HG02610 (cell line): ENCODE data around the gene MTF2.
"Not testable (repeated sequence)": the region's sequence is repeated elsewhere in the genome, so short reads cannot be mapped to it uniquely, and the experiment has no call there.

Experiments
- ATAC-seq: cut with Tn5 transposase; IDR thresholded peaks from one replicate; pipeline ENCODE4 v1.9.1; 2021; ENCODE audit warnings: mild to moderate bottlenecking, moderate library complexity; ENCODE audit not compliant: unreplicated experiment

Gene MTF2

GRCh38 chr1:93078986-93079654 is at the start of gene MTF2:
Gene MTF2 (plus strand): TSS chr1:93079283. CDS start chr1:93079527, 244 bp downstream.
- ATAC-seq, result peak; percentile 71

DNA sequence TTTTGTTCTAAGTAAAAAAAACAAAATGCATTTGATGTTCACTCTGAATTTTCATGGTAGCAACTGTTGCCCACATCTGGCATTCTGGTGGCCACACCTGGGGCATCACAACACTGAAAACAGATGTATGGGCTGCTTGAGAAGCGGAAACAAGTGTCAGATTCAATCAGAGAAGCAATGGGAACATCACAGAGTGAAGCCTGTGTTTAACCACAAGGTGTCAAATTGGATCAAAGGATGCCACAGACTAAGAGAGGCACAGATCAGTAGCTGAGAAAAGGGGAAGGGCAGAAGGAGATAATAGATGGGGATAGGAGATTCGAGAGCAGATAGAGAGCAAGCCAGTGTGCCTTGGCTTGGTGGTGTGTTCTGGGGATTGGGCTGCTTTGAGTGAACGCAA is 49.8 kb upstream of the MTF2 start:
- ATAC-seq, result no peak

DNA sequence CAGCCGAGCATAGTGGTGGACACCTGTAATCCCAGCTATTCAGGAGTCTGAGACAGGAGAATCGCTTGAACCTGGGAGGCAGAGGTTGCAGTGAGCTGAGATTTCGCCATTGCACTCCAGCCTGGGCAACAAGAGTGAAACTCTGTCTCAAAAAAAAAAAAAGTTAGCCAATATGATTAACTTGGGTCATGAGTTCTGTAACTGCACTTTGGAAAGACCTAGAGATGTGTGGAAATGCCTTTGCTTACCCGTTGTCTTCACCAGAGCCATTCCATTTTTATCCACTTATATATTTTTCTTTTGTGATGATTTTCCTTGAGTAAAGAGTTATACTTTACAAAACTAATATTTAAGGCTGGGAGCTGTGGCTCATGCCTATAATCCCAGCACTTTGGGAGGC is 48.9 kb upstream of the MTF2 start:
- not testable (repeated sequence) for ATAC-seq

- no peak for ATAC-seq
Observed at GRCh38 chr1:93031711-93032110, 47.4 kb upstream of the MTF2 start.

GRCh38 chr1:93033029-93033428 is 46.1 kb upstream of the MTF2 start:
- ATAC-seq, result peak; percentile 65

- ATAC-seq, result peak; percentile 83
Observed at GRCh38 chr1:93033785-93034184, 45.3 kb upstream of the MTF2 start.

DNA sequence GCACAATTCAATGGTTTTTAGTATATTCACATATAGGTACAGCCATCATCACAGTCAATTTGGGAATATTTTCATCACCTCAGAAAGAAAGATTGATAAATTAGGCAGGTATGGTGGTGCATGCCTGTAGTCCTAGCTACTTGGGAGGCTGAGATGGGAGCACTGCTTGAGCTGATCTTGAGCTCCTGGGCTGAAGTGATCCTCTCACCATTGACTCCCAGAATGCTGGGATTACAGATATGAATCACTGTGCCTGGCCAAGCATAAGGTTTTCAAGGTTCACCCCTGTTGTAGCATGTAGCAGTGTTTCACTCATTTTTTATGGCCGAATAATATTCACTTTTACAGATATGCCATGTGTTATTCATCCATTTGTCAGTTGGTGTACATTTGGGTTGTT is 44.7 kb upstream of the MTF2 start:
- ATAC-seq, result no peak

- ATAC-seq, result no peak
Observed at GRCh38 chr1:93036672-93037071, 42.4 kb upstream of the MTF2 start.

DNA sequence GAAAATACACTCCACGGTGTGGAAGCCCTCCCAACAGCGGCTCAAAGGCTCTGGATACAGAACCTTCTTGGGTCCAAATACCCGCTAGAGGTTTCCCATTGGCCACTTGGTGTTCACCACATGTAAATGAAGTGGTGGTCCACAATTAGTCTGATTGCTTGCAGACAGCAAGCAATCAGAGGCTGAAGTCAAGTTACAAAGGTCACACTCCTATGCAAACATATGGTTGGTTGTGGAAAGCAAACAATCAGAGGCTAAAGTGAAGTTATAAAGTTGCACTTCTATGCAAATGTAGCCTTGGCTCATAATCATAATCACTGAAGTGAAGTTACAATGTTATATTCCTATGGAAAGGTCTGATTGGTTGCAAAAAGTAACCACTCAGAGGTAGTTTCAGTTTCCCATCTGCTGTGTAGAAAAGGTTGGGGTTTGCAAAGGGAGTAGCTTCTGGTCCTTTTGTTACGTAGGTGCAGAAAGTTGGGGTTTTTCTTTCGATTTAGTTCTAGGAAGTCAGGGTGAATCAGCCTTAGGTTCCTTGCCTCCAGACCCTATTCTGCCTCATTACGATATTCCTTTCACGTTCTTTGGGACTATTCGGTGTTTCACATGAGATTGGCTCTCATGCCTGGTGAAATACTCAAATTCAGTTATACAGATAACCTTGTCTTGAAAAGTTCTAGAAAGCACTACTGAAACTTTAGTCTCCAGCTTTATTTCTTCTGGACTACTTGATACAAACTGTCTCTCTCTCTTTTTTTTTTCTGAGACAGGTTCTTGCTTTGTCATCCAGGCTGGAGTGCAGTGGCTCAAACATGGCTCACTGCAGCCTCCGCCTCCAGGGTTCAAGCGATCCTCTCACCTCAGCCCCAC is 36.7 kb upstream of the MTF2 start:
- ATAC-seq, result peak; percentile 86

DNA sequence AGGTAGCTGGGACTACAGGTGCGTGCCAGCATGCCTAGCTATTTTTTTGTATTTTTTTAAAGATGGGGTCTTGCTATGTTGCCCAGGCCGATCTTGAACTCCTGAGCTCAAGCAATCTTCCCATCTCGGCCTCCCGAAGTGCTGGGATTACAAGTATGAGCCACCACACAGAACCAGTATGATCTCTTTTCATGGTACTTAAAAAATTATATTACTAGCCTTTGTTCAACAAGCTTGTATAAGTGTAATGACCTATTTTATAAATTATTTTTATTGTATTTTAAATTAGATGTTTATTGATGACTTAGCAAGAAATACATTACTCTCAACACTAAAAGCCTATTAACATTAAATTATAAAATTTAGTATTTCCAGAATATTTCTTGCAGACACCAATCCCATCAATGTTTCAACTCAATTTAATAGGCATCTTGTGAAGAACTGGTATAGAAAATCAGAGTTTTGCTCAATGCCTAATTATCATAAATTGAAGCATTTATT is 36.0 kb upstream of the MTF2 start:
- no peak for ATAC-seq

DNA sequence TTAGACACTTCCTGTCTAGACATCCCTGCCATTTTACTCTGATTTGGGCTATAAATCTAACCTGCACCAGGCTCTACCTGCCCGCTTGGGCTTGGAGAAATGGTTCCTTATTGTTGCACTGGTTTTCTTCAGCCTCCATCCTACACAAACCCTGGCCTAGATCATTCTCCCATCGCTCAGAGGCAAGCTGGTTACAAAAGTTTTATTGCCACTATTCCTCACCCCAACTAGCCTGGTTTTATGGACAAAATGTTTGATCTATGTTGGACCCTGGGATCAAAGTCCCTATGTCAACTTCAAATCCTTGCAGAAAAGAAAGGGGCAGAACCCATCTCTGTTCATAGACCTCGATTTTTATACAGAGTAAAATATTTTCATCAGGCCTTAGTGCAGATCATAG is 31.5 kb upstream of the MTF2 start:
- no peak for ATAC-seq

- no peak for ATAC-seq
Observed at GRCh38 chr1:93051961-93052360, 27.1 kb upstream of the MTF2 start.

DNA sequence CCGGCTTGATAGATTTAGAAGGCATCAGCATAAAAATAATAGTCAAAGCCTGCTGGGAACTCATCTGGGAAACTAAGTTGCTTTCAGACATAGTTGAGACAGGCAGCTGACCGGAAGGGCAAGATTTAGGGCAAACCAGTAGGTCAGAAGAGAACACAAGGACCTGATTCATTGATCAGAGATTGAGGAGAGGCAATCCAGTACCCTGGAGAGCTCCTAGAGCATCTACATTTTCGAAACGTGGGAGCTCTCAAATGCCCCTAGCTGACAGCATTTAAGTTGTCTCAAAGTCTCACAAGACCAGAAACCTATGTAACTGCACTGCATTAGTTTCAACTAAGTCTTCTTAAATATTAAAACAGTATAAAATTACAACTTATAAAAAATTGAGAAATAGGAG is 22.9 kb upstream of the MTF2 start:
- no peak for ATAC-seq

GRCh38 chr1:93056649-93057048 is 22.4 kb upstream of the MTF2 start:
- no peak for ATAC-seq

- ATAC-seq, result peak; percentile 68
Observed at GRCh38 chr1:93061895-93062792, 16.9 kb upstream of the MTF2 start.

GRCh38 chr1:93076268-93076667 is 2.8 kb upstream of the MTF2 start:
- no peak for ATAC-seq

DNA sequence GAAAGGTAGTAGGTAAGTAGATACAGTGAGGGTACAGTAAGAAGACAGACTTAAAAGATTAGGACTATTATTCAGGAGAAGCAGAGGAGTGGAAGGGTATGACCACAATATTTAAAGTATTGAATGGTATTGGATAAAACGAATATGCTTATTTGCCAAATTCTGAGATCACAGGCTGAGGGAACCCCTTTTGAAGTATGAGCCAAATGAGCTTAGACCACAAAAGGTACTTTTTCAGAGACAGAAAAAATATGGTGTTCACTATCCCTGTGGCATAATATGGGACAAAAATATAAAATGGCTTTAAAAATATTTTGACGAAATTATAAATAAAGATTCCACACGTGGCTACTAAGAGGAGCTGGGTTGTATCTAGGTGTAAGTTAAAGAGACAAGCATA is 880 bp upstream of the MTF2 start:
- no peak for ATAC-seq

DNA sequence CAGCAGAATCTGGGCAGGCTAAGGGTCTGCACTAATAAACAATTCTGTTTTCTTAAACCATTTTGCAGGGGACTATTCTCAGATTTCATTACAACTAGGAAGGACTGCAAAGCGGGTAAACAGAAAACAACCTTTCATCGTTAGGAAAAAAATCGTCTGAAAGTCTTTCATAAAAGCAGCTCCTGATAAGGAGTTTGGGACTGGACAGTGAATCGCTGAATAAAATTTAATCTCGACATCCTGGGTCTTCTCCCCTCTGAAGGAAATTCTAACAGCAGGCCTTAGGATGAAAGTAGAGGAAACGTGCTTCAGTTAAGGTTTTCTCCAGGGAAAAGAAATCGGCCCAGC is 471 bp upstream of the MTF2 start:
- no peak for ATAC-seq

DNA sequence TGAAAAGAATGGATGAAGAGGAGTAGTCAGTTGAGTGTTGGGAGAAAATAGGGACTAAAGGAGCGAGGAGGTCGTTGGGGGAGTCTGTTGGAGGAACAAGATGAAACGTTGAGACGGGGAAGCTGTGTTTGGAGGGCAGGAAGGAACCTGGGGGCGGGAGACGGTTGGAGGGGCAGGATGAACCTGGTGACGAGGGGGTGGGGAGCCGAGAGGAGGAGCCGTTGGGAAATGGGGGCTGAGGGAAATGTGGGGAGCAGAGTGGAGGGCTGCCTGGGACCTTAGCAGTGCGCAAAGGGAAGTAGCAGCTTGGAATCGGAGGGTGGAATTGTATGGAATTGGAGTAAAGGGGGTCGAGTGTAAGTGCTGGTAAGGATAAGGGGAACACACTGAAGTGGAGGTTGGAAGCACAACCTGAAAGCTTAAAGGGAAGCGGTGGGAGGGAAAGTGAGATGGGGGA is 630 bp downstream of the MTF2 start:
- ATAC-seq, result no peak

GRCh38 chr1:93080179-93080823 is 1.2 kb downstream of the MTF2 start:
- ATAC-seq, result peak; percentile 75

GRCh38 chr1:93081716-93082115 is 2.6 kb downstream of the MTF2 start:
- ATAC-seq, result no peak
